T-helper 17 cell (primary cell): ENCODE results near the gene ST6GAL1. TPM values are rescaled to one million over a fixed set of nuclear protein-coding genes. Genes with fewer than 3 reads are reported as not detected.
"Not testable (repeated sequence)": the region's sequence is repeated elsewhere in the genome, so short reads cannot be mapped to it uniquely, and the experiment has no call there.

Source experiments
- ATAC-seq: fragments of 150-1000 bp; cut with Tn5 transposase; 2 replicates; pipeline ENCODE4 v1.10.0; 2021; ENCODE audit warnings: mild to moderate bottlenecking, moderate library complexity
- DNase-seq, 3 donors: peaks; one replicate each; pipeline versions ENCODE4 v3.0.0 to v3.0.0-alpha.2; 2020 to 2021
- H3K9me3 ChIP-seq: one replicate; pipeline ENCODE4 v1.7.0; 2013; ENCODE audit warnings: low read length, mild to moderate bottlenecking; ENCODE audit not compliant: control insufficient read depth, poor library complexity, severe bottlenecking
- H3K27ac Mint-ChIP-seq: one replicate; pipeline ENCODE4 v1.8.0; 2022; ENCODE audit warnings: mild to moderate bottlenecking, moderate library complexity, mixed read lengths
- H3K27me3 Mint-ChIP-seq: one replicate; pipeline ENCODE4 v1.8.0; 2022; ENCODE audit warnings: mixed read lengths
- H3K36me3 Mint-ChIP-seq: one replicate; pipeline ENCODE4 v1.8.0; 2022; ENCODE audit warnings: low read depth, mixed read lengths
- H3K4me1 Mint-ChIP-seq: one replicate; pipeline ENCODE4 v1.8.0; 2022; ENCODE audit warnings: mild to moderate bottlenecking, mixed read lengths
- H3K4me3 Mint-ChIP-seq: one replicate; pipeline ENCODE4 v1.8.0; 2022; ENCODE audit warnings: mild to moderate bottlenecking, moderate library complexity, mixed read lengths
- total RNA-seq, 4 donors: library from RNA in 2 of 4; stranded (reverse) in 2 of 4; gene quantifications; one replicate each; pipeline ENCODE4 v1.2.3 and lab custom pipeline; 2022 to 2026

ST6GAL1 gene
- total RNA-seq, 2 donors from 2014 or later: 109 to 134 TPM

DNA sequence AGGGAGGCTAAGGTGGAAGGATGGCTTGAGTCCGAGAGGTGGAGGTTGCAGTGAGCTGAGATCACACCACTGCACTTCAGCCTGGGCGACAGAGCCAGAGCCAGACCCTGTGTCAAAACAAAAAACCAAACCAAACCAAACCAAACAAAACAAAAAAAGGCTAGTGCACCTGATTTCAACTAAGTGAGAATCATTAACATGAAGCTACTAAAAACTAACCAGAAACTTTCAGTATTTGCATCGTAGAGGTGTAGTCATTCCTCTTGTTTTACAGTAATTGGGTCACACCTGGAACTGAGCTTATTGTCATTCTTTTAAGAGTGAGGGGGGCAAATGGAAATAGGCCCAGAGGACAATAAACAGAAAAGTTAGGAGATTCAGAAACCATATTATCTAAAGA, 58.5 kb downstream of the ST6GAL1 start:
- Mint-ChIP-seq H3K27me3 (no peaks in the 10 kb centered on the region), H3K4me3 (no peak overlapping the region), H3K36me3 (peaks cover 9% of the 10 kb centered on the region), H3K27ac (peak overlapping the region; percentile 84), H3K4me1 (peaks cover 45% of the 10 kb centered on the region)
- ATAC-seq (no peak), DNase-seq (no peak)
- no peaks in the 10 kb centered on the region for H3K9me3 ChIP-seq

DNA sequence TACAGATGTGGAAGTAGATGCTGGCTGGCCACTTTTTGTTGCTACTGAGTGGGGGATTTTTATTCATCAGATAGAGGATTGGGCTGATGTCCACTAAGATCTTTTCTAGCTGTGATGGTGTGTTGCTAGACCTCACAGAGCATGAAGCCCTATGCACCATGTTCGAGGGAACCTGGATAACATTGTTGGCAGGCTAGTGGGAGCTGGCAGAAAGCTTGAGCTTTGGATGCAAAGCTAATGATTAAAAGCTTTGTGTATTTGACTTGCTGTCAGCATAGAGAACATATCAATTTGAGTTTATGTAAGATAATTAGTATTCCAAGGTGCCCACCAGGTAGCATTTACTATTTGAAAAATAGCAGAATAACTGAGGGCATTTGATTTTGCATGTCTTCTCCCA, 59.1 kb downstream of the ST6GAL1 start:
- peak overlapping the region; percentile 84 for H3K27ac Mint-ChIP-seq
- ATAC-seq (no peak), DNase-seq (no peak)
- peaks cover 6% of the 10 kb centered on the region for H3K36me3 Mint-ChIP-seq
- H3K27me3 Mint-ChIP-seq: no peaks in the 10 kb centered on the region
- H3K4me3 Mint-ChIP-seq: no peak overlapping the region
- H3K4me1 Mint-ChIP-seq: peaks cover 44% of the 10 kb centered on the region
- no peaks in the 10 kb centered on the region for H3K9me3 ChIP-seq

DNA sequence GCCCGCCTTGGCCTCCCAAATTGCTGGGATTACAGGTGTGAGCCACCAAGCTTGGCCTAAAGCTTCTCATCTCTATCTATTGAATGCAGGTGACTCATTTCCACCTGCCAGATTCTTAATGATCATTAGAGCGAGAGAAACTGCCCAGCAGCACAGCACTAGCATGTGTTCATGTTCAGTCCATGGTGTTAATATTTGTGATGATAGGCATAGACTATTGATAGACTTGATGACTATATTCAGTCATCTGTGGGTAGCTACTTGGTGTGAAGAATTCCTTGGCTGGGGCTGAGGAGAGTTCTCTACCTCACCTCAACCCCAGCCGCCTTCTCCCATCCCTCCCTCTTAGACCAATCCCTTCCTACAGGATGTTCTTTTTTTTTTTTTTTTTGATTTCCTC, 60.0 kb downstream of the ST6GAL1 start:
- Mint-ChIP-seq H3K36me3 (peaks cover 6% of the 10 kb centered on the region), H3K4me3 (no peak overlapping the region), H3K4me1 (peaks cover 44% of the 10 kb centered on the region), H3K27ac (no peak overlapping the region), H3K27me3 (no peaks in the 10 kb centered on the region)
- no peaks in the 10 kb centered on the region for H3K9me3 ChIP-seq
- ATAC-seq: no peak
- DNase-seq: no peak

DNA sequence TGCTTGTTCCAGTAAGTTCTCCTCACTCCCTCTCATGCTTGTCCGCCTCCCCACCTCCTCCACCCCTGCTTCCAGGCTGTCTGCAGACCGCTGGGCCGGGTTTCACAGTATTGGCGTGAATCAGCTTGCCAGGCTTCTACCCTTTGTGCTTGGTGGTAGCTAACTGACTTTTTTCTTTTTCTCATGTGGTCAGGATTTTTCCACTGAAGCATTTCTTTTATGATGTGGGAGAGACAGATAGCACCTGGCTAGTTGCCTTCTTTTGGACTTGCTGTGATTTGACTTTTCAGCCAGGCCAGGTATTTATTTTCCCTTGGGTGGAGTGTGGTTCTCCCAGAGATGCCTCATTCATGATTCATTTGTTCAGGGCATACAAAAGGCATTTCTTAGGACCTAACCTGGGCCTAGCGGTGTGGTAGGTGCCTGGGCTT, 60.6 kb downstream of the ST6GAL1 start:
- H3K36me3 Mint-ChIP-seq: peaks cover 6% of the 10 kb centered on the region
- H3K4me3 Mint-ChIP-seq: no peak overlapping the region
- ATAC-seq: no peak
- peaks cover 44% of the 10 kb centered on the region for H3K4me1 Mint-ChIP-seq
- no peaks in the 10 kb centered on the region for H3K9me3 ChIP-seq
- H3K27ac Mint-ChIP-seq: peak overlapping the region; percentile 43
- H3K27me3 Mint-ChIP-seq: no peaks in the 10 kb centered on the region
- DNase-seq: no peak

DNA sequence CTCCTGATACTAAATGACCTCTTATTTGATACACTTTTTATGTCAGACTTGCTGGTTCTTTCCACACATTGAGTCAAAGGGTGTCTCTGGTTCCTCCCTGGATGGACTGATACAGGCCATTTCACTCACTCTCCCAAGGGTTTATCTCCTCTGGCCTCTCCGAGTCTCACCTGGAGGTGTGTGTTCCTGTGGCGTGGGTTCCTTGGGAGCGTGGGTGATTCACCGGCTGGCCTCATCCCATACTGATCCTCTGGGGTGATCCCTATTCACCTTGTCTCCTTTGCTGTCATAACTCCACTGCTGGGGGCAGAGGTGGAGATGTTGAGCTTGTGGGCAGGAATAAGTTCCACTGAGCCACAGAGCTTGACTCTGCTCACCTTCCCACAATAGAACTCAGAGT, 61.1 kb downstream of the ST6GAL1 start:
- H3K36me3 Mint-ChIP-seq: peaks cover 8% of the 10 kb centered on the region
- DNase-seq (no peak), ATAC-seq (no peak)
- peaks cover 47% of the 10 kb centered on the region for H3K4me1 Mint-ChIP-seq
- no peaks in the 10 kb centered on the region for H3K27me3 Mint-ChIP-seq
- no peak overlapping the region for H3K4me3 Mint-ChIP-seq
- no peaks in the 10 kb centered on the region for H3K9me3 ChIP-seq
- peak overlapping the region; percentile 56 for H3K27ac Mint-ChIP-seq

DNA sequence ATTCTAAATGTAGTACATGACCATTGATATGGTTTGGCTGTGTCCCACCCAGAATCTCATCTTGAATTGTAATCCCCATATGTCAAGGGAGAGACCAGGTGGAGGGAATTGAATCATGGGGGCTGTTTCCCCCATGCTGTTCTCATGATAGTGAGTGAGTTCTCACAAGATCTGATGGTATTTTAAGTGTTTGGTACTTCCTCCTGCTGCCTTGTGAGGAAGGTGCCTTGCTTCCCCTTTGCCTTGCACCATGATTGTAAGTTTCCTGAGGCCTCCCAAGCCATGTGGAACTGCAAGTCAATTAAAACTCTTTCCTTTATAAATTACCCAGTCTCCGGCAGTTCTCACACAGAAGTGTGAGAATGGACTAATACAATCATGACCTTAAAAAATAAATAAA, 61.8 kb downstream of the ST6GAL1 start:
- H3K9me3 ChIP-seq, DNase-seq, H3K36me3 Mint-ChIP-seq, H3K27me3 Mint-ChIP-seq, ATAC-seq: not testable (repeated sequence)
- H3K4me1 Mint-ChIP-seq: peaks cover 50% of the 10 kb centered on the region
- peak overlapping the region; percentile 13 for H3K4me3 Mint-ChIP-seq
- peak overlapping the region; percentile 56 for H3K27ac Mint-ChIP-seq

DNA sequence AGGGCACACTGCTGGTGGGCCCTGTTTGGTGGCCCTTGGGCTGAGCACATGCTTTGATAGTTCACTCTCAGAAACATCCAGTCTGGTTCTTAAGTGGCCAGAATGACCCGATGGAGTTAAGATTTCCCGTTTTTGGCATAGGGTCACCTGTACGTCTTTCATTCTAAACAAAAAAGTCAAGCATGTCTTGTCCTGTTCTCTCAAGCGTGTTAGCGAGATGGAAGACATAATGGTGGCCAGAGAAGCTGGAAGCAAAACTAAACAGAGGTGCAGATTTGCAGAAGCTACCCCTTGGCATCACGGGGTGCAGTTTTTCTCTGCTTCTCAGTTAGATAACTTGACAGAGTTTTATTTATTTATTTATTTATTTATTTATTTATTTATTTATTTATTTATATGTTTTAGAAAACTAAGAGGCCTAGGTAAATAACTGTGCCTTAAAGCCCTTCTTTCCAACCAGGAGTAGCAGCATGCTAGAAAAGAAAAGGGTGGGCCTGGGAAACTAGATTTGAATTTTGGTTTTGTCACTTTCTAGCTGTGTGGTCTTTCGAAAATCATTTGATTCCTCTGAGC, 63.0 kb downstream of the ST6GAL1 start:
- Mint-ChIP-seq H3K27ac (peak overlapping the region; percentile 81), H3K4me3 (no peak overlapping the region), H3K36me3 (peaks cover 5% of the 10 kb centered on the region), H3K4me1 (peaks cover 48% of the 10 kb centered on the region), H3K27me3 (no peaks in the 10 kb centered on the region)
- DNase-seq: no peak
- H3K9me3 ChIP-seq: no peaks in the 10 kb centered on the region
- ATAC-seq: no peak

DNA sequence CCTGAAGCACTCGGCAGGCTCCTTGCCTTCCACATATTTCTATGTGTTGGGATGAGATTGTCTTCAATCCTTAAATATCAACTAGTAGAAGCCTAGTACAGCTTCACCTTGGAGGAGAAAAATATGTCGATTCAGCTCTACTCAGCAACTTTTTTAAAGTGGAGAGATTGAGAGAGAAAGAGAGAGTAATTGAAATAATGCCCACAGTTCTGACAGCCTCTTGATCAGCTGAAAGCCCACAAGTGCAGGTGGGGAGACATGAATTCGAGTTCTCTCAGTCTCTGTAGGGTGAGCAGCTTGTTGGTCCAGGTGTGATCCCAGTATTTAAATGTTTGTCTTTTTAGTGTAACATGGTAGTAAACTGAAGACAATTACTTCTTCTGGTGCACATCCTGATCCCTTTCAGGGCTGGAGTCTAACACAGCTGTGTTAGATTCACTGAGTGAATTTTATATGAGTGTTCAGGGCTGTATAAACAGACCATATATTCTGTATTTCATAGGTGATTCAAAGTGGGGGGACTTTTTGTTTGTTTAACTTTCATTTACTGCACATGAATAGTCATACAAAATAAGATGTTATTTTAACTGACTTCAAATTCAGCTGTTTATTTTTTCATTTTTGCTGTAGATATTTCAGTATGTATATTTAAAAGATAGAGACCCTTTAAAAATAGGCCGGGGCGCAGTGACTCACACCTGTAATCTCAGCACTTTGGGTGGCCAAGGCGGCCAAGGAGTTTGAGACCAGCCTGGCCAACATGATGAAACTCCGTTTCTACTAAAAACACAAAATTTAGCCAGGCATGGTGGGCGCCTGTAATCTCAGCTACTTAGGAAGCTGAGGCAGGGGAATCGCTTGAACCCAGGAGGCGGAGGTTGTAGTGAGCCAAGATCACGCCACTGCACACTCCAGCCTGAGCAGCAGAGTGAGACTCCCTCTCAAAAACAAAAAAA, 64.0 kb downstream of the ST6GAL1 start:
- H3K4me1 Mint-ChIP-seq: peaks cover 44% of the 10 kb centered on the region
- no peaks in the 10 kb centered on the region for H3K9me3 ChIP-seq
- no peak overlapping the region for H3K4me3 Mint-ChIP-seq
- peak overlapping the region; percentile 81 for H3K27ac Mint-ChIP-seq
- peaks cover 5% of the 10 kb centered on the region for H3K36me3 Mint-ChIP-seq
- no peak for DNase-seq
- no peaks in the 10 kb centered on the region for H3K27me3 Mint-ChIP-seq
- ATAC-seq: no peak

DNA sequence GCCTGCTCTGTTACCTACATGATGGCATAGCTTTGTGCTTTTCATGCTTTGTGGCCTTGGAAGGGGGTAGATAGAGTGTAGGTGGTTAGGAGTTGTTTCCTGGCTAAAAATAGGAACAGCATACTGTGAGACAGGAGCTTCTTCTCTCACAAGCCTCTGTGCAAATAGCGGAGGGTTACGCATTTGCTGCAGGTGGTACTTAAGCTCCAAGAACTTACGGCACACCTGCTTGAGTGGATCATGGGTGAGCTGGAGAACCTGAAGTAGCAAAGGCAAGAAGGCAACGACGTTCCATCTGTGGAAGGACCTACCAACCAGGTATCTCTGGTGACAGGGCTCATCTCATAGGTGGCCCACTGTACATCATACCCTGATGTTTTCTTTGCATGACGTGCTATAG, 66.0 kb downstream of the ST6GAL1 start:
- Mint-ChIP-seq H3K4me3 (no peak overlapping the region), H3K4me1 (peaks cover 51% of the 10 kb centered on the region), H3K27me3 (no peaks in the 10 kb centered on the region), H3K27ac (peak overlapping the region; percentile 91), H3K36me3 (peaks cover 5% of the 10 kb centered on the region)
- ATAC-seq (no peak), DNase-seq (no peak)
- no peaks in the 10 kb centered on the region for H3K9me3 ChIP-seq

DNA sequence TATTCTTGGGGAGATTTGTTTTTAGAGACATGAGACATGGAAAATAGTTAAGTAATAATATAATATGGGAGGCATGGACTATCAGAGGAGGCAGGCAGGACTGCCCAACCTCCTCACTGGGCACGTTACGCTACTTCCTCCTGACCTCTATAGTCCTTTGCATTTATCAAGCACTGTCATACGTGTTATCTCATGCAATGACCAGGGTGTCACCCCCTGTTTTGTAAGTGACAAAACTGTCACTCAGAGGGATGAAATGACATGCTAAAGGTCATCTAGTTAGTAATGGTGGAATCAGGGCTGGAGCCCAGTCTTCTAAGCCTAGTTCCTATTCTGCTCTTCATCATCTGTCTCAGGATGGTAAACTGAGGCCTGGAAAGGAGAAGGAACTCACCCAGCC, 66.7 kb downstream of the ST6GAL1 start:
- peaks cover 2% of the 10 kb centered on the region for H3K36me3 Mint-ChIP-seq
- peaks cover 46% of the 10 kb centered on the region for H3K4me1 Mint-ChIP-seq
- H3K4me3 Mint-ChIP-seq: peak overlapping the region; percentile 58

DNA sequence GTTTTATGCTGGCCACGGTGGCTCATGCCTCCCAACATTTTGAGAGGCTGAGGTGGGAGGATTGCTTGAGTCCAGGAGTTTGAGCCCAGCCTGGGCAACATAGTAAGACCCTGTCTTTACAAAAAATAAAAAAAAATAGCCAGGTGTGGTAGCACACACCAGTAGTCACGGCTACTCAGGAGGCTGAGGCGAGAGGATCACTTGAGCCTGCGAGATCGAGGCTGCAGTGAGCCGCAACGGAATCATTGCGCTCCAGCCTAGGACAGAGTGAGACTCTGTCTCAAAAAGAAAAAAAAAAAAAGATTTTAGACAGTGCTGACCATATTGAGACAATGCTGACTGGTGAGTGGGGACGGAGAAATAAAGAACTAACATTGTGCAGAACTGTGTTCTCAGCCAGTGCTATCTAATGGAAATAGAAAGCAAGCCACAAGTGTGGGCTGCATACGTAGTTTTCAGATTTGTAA, 67.2 kb downstream of the ST6GAL1 start:
- Mint-ChIP-seq H3K27me3 (no peaks in the 10 kb centered on the region), H3K27ac (peak overlapping the region; percentile 91), H3K4me3 (peak overlapping the region; percentile 25), H3K36me3 (peaks cover 2% of the 10 kb centered on the region), H3K4me1 (peaks cover 48% of the 10 kb centered on the region)
- no peak for DNase-seq
- no peaks in the 10 kb centered on the region for H3K9me3 ChIP-seq
- ATAC-seq: no peak

More for the DNA sequence above, 66.7 kb downstream of the ST6GAL1 start:
- ATAC-seq (no peak), DNase-seq (no peak)
- Mint-ChIP-seq H3K27ac (peak overlapping the region; percentile 91), H3K27me3 (no peaks in the 10 kb centered on the region)
- H3K9me3 ChIP-seq: no peaks in the 10 kb centered on the region

DNA sequence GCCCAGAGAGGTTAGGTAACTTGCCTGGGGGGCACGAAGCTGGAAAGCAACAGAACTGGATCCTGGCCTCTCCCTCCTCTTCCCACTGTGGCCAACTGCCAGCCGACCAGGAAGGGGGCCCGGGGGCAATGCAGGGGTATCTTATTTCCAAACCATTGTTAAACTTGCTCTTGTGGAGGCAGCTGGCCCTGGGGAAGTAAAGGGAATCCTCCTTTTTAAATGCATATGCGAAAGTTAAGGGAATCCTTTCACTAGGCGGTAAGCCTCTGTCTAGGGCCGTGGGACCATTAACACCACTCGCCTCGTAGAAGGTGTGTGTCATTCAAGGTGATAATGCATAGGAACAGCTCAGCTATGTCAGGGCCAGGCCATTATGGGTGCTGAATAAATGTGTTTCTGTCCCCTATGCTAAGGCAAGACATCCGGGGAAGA, 68.6 kb downstream of the ST6GAL1 start:
- peak overlapping the region; percentile 91 for H3K27ac Mint-ChIP-seq
- no peak for DNase-seq
- no peaks in the 10 kb centered on the region for H3K27me3 Mint-ChIP-seq
- H3K9me3 ChIP-seq: no peaks in the 10 kb centered on the region
- H3K4me3 Mint-ChIP-seq: no peak overlapping the region
- ATAC-seq: no peak
- peaks cover 43% of the 10 kb centered on the region for H3K4me1 Mint-ChIP-seq
- peaks cover 2% of the 10 kb centered on the region for H3K36me3 Mint-ChIP-seq

DNA sequence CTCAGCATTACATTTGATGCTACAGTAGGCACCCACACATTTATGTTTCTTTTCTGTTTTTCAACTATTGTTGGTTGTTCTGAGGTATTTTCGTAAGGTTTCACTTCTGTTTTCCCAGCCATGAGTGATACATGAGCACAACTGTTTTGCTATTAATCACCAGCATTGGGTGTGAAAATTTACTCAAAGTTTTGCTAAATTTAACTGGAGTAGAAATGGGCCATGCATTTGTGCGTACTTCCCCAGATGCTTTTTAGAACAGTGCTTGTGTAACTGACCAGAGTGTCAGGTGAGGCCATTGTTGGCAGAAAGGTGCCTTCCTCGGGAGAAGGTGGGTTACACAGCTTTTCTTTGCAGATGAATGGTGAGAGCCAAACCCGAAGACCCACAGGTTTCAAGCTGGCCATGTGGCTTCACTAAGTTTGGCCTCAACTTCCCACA, 70.4 kb downstream of the ST6GAL1 start:
- no peak for DNase-seq
- peaks cover 46% of the 10 kb centered on the region for H3K4me1 Mint-ChIP-seq
- H3K36me3 Mint-ChIP-seq: peaks cover 5% of the 10 kb centered on the region
- peak overlapping the region; percentile 91 for H3K27ac Mint-ChIP-seq
- H3K4me3 Mint-ChIP-seq: peak overlapping the region; percentile 69
- H3K27me3 Mint-ChIP-seq: no peaks in the 10 kb centered on the region
- peak; percentile 60 for ATAC-seq
- no peaks in the 10 kb centered on the region for H3K9me3 ChIP-seq
